GM19023 (cell line): Measurements from ENCODE around the gene CWC15.
"Not testable (repeated sequence)": the region's sequence is repeated elsewhere in the genome, so short reads cannot be mapped to it uniquely, and the experiment has no call there.

ENCODE experiments used
- ATAC-seq: cut with Tn5 transposase; IDR thresholded peaks from one replicate; pipeline ENCODE4 v1.9.1; 2021; ENCODE audit warnings: mild to moderate bottlenecking, moderate library complexity; ENCODE audit not compliant: unreplicated experiment

CWC15 gene

DNA sequence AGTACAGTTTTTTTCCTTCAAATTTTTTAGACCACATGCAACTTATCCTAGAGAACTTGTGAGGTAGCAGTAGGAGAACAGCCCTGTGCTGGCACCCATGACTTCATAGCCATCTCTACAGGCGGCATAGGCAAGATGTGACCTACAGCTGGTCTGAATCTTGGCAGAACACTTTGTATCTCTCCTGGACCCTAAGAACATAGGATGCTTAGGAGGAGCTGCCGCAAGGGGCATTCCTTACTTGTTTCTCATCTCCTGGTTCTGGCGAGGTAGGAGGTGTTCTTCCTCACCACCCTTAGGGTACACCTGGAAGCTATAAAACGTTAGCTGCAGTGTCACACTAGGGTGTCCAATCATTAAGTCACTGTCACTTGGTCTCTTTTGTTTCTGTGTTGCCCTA, 16.4 kb downstream of the CWC15 start:
- no peak for ATAC-seq

DNA sequence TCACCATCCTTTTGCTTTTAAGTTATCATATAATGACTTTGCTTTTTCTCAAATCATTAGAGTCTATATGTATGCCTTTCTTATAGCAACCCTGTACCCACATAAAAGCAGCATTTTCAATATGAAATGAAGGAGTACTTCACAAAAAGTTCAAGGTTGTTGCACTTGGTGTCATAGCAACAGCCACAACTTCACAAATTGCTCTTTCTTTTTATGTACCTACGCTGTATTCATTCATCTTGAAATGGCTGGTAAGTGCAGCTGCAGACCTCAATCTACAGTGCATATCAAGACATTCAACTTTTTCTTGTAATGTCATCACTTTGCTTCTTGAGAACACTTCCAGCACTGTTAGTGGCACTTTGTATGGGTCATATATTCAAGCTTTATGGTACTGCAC, 18.6 kb downstream of the CWC15 start:
- no peak for ATAC-seq

DNA sequence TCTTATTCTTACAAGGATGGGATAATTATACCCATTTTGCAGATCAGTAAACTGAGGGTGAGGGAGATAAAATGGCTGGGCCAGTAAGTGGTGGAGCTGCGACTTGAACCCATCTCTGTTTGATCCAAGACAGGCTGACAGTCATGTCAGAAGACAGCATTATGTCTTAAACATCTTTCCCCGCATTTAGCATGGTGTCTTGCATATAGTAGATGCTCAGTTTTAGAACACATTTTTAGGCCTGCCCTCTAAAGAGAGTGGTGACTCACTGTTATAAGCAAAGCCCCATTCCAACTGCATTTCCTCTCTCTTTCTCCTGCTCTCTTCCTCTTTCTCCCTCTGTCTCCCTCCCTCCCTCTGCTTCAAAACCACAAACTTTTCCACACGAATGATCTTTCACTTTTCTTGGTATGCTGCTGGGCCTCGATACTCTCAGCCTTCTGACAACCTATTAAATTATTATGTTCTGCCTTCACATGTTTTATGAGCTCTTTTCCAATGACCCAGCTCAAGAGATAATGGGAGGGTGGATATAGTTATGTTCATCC, 25.2 kb downstream of the CWC15 start:
- no peak for ATAC-seq

DNA sequence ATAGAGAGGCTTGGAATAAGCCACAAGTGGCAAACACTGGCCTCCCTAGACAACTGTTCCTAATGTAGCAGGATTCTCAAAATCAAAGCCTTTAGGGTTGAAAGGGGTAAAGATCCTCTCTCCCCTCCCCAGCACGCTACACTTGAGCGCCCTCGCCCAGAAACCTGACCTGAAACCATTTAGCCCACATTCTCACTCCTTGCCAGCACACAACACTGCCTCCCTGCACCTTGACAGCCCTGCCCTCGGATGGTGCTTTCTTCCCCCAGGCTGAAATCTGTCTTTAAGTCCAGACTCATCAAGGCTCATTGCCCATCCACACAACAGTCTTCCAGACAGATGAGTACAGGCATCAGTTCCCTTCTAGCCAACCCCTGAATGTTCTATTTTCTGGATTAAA, 26.5 kb downstream of the CWC15 start:
- no peak for ATAC-seq

DNA sequence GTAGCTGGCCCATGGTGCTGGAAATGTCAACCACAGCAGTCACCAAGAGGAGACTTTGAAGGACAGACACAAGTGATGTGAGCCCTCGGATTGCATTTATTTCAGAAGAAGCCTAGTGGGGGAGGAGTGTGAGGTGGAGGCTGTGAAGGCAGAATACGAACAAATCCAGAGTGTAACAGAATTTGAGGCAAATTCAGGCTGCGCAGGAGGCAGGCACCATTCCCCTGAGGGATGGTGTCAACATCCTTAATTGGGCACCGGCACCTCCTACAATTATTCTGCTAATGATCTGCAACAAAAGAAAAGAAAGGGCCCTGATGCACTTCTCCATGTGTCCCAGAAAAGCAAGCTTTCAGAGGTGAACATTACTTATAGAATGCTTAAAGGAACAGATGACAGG, 32.2 kb downstream of the CWC15 start:
- ATAC-seq: no peak

DNA sequence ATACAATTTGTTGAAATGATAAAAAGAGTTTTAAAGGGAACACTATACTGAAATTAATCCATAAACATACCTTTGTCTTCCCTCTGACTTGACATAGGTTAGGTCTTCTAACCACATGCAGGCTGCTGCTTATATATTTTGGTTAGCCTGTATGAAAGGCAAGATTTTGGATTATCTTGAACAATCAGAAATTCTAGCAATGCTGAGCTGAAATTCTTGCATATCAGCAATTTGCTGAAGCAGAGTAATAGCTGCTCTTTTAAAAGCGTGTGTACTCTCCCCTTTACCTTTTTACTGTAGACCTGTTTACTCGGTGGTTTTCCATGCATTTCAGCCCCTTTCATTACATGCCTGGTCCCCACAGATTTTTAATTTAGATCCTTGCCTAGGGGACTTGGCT, 34.0 kb downstream of the CWC15 start:
- ATAC-seq: no peak

DNA sequence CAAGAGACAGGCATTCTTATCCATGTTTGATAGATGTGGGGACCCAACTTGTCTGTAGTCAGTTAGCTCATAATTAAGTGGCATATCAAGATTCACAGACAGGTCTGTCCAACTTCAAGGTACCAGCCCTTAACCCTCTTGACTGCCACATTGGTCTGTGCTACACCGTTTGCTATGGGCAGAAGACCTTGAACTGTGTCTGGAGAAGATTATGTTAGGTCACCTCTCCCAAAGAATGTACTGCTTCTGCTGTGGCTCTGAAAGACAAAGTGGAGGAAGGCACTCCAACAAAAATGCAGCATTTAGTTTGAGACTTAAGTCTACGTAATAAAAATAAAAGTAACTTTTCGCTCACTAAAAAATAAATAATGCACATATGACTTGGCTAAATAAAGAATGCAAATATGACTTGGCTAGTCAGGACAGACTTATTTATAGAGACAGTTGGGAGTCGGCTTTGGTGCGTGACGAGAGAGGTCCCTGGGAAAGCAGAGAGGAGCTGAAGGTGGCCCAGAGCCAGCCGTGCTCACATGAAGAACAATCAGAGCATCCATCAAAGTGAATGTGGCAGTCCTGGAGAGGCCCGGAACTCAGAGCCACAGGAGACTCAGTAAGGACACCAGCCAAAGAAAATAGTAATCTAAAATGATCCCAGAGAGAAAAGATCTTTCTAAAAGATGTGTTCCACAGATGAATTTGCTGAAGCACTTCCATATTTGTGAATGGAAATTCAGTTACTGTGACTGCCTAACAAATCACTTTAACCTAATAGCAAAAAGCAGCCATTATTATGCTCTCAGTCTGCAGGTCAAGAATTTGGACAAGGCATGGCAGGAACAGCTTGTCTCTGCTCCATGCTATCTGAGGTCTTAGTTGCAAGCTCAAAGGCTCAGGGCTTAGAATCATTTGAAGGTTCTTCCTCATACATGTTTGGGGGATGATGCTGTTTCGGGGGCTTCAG, 35.0 kb downstream of the CWC15 start:
- no peak for ATAC-seq

DNA sequence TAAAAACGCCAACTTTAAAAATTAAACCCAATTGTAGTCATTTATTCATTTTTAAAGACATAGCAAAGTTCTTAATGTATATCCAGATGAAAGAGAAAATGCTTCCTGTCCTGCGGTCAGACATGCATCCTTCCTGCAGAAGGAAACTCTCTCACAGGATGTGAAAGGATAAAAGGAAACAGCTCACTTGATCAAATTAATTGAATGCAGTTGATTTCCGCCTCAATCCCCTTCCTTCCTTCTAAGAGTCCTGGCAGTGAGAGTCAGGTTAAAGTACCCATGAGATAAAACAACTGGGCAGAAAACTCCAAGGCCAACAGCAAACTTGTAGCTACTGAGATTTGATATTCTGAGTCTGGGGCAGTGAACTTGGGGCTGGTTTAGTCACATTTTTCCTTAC, 38.5 kb downstream of the CWC15 start:
- ATAC-seq: no peak

DNA sequence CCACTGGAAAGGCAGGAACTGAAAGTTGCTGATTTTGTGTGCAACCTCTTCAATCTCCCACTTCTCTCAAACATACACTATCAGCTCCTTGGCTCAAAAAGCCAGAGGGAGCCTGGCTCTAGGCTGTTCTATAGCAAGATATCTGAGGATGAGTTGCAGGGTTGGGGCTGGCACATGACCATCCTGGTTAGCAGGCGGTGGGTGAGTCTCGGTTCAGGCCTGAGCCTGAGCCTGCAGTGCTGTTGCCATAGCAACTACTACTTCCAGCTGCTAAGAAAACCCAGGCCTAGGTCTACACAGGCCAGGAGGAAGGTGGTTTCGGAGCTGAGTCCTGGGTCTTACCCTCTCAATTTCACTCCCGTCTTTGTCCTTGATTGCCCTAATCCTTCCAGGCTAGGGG, 39.0 kb downstream of the CWC15 start:
- ATAC-seq: no peak

DNA sequence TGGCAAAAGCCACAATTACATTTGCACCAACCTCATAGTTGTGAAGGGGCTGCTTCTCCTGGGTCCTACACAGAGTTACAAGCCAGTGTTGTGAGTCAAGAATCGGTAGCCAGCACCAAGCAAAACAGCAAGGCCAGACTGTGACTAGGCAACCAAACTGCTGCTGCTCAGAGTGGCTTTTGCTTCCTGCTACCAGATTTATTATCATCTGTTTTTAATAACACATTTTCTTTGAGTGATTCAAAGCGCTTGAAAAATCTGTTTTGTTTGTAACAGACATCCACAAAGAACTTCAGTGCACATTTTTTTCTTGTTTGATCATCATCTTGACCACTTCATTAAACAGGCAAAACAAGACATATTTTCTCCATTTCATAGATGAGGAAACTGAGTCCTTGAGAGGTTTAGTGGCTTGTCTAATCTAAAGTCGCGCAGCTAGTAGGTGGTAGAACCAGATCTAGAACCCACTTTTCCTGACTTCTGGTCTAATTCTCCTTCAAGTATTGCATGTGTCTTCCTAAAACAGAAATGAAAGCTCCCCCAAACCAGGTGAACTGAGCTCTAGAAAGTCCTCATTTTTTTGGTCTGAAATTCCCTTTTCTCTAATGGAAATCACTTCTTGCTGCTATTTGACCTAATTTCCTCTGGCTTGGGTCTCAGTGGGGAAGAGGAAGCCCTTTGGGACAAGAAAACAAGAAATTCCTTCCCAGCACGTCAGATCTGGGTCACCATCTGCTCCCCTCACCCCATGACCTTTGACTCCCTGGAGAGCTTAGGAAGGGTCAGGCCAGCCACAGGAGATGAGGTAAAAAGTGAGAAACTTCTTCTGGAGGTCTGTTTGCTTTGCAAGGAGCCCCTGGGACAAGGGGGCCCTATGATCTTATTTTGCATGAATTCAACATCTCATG, 39.9 kb downstream of the CWC15 start:
- no peak for ATAC-seq

DNA sequence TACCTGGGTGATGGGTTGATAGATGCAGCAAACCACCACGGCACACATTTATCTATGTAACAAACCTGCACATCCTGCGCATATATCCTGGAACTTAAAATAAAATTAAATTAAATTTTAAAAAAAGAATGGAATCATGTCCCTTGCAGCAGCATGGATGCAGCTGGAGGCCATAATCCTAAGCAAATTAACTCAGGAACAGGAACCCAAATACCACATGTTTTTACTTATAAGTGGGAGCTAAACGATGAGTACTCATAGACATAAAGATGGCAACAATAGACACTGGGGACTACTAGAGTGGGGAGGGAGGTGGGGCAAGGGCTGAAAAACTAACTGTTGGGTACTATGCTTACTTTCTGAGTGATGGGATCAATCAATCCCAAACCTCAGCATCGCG, 40.9 kb downstream of the CWC15 start:
- ATAC-seq: no peak

DNA sequence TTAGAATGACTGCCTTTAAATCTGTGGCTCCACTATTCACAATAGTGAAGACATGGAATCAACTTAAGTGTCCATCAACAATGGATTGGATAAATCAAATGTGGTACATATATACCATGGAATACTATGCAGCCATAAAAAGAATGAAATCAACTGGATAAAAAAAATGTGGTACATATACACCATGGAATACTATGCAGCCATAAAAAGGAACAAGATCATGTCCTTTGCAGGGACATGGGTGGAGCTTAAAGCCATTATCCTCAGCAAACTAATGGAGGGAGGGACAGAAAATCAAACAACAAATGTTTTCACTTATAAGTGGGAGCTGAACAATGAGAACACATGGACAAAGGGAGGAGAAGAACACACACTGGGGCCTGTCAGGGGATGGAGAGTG, 41.3 kb downstream of the CWC15 start:
- ATAC-seq: not testable (repeated sequence)

DNA sequence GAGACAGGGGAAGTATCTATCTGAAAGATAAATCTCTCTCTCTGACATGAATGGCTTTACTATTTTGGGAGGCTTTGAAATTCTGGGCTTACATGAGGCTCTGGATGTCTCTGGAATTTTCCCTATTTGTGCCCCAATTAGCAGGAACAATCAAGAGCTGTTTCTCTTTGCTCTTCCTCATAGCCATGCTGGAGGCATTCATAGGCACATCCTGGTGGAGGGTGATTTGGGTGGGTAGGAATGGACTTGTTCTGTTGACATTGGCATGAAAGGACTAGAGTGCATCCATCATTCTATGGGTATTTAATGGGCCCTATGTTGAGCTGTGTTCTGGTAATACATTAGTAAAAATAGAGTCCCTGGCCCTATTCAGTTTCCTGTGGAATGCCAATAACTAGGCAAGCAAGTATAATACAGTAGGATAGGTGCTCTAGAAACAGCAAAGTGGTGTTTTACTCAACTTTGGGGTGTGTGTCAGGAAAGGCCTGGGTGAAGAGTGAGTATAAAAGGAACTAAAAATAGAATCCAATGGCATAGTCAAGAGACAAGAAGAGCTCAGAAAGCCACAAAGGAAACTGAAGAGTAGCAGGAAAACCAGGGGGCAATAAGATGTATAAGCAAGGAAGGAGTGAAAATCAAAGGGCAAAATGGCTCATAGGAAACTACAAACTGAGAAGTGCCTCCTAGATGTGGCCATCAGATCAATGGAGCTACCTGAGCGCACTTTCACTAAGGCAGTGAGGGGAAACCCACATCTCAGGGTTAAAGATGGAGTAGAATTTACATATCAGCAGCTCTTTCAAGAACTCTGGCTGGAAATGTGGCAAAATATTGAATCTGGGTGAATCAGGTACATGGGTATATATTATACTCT, 45.0 kb downstream of the CWC15 start:
- ATAC-seq: no peak

DNA sequence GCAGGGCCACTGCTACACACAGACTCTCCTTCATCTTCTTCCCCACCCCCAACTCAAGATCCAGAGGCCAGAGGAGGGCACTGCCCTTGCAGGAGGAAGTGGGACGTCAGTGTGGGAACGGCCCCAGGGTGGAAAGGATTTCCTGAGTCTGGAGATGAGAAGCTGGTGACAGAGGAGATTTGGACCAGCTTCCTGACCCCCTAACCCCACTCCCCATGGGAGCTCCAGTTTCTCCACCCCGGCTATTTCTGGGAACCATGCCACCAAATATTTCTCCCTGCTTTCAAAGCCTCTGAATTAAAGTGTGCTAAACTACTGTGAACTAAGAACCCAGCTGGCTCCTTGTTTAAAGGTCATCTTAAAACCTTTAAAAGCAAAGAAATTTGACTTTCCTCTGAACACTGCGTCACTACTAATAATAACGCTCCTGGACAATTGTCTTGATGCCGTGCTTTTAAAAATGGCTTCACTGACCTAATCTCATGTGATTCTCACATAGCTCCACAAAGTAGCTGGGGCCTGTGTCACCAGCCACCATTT, 46.6 kb downstream of the CWC15 start:
- no peak for ATAC-seq

DNA sequence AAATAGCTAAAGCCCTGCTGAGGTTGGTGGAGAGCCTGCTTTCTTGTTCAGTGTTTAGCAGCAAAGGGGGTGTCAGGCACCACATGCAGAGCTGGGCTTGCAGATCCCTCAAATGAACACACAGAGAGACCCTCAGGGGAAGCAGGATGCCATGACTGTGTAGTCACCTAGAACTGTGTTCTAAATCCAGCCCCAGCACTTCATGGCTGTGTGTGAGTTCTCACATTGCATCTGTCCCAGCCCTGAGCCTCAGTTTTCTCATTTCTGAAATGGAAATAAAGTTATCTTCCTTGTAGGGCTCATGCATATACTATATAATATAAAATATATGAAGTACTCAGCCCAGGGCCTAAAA, 47.1 kb downstream of the CWC15 start:
- no peak for ATAC-seq

DNA sequence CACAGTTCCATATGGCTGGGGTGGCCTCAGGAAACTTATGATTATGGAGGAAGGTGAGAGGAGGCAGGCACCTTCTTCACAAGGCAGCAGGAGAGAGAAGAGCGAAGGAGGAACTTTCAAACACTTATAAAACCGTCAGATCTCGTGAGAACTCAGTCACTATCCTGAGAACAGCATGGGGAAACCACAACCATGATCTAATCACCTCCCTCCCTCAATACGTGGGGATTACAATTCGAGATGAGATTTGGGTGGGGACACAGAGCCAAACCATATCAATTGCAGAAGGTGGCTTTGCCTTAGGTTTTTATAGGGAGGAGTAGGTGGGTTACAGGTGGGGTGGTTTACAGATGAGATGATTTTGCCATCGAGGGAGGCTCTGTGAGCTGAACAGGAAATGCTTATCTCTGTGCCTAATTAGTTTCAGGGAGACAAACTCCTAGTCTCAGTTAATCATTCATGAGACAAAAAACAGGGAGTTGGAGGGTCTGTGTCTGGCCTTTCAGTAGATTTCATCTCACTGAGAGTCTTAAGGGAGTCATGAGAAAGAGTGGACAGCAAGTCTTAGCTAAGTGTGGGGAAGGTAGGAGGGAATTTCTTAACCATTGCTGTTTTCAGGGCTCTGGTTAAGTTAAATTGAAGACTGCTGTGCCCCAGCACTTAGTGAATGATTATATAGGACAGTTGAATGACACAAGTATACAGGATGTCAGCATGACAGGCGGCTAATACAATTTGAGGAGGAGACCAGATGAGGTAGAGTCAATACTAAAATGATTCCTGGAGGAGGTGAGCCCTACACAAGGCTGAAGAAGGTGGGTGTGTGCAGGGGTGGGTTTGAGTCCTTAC, 47.7 kb downstream of the CWC15 start:
- no peak for ATAC-seq

DNA sequence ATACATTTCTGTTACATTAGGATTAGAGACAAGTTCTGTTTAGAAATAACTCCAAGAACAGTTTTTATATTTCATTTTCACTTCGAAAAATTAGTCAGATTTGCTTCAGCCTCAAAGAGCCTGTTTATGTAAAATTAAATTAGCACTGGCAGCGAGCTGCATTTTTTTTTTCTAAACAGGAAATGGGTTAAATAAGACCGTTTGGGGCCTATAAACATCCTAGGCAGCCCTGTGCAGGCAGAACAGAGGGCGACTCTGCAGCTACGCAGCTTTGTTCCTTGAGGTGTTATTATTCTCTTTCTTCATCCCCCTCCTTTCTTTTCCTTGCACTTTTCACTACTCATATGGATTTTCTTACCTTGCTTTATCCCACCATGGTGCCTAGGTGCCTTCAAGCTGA, 48.7 kb downstream of the CWC15 start:
- no peak for ATAC-seq

DNA sequence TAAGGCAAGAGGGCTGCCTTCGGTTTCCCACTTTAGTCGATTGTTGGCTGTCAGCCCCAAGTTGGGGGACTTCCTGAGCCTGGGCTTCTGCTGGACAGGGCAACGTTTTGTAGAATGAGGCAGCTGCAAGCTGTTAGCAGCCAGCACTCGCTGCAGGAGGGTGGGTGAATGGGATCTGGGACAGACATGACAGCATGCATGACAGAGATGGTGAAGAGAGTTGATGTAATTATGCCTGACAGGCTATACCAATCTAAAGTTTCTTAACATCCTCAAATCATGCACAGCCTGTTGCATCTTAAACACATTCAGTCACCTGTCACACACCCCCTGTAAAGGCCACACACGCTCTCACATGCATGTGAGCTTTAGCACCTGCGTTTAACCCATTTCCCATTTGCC, 49.2 kb downstream of the CWC15 start:
- ATAC-seq: no peak

DNA sequence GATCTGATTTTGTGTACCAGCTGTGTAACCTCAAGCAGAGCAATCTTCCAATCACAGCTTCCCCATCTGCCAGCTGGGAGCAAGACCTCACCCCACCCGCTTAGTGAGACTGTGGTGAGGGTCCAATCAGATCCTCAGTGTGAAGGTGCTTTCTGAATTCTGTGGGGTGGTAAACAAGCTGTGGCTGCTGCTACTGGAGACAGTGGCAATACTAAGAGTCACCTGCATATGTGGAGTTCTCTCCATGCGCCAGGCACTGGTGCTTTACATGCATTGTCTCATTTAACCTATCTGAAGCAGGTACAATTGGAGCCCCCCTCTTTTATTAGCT, 50.4 kb downstream of the CWC15 start:
- ATAC-seq: no peak
